ENCODE results near the gene CAMK1G.

Gene CAMK1G

GRCh38 chr1:209619696-209620486, 36.4 kb downstream of the CAMK1G start:
- DNase-seq (ENCODE audit: low read depth) = no peak

DNA sequence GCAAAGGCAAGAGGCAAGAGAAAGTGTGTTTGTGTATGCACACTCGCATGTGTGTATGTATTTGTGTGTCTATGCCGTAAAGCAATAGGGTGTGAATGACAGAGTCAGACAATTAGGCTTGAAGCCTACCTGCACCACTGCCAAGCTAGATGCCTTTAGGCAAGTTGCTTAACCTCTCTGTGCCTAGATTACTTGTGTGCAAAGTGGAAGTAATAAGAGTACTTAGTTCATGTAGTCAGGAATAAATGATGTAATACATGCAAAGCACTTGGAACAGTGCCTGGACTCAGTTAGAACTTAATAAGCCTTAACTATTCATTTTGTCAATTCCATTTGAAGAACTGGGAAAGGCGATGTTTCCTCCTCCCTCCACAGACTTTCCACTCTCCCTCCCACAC, 37.0 kb downstream of the CAMK1G start:
- peak; percentile 18 for DNase-seq (ENCODE audit: low read depth)

- DNase-seq (ENCODE audit: low read depth) = no peak
Observed at GRCh38 chr1:209621286-209621685, 37.8 kb downstream of the CAMK1G start.

- no peak for DNase-seq (ENCODE audit: low read depth)
Observed at GRCh38 chr1:209621741-209622655, 38.5 kb downstream of the CAMK1G start.

- DNase-seq (ENCODE audit: low read depth) = no peak
Observed at GRCh38 chr1:209622841-209623829, 39.6 kb downstream of the CAMK1G start.

DNA sequence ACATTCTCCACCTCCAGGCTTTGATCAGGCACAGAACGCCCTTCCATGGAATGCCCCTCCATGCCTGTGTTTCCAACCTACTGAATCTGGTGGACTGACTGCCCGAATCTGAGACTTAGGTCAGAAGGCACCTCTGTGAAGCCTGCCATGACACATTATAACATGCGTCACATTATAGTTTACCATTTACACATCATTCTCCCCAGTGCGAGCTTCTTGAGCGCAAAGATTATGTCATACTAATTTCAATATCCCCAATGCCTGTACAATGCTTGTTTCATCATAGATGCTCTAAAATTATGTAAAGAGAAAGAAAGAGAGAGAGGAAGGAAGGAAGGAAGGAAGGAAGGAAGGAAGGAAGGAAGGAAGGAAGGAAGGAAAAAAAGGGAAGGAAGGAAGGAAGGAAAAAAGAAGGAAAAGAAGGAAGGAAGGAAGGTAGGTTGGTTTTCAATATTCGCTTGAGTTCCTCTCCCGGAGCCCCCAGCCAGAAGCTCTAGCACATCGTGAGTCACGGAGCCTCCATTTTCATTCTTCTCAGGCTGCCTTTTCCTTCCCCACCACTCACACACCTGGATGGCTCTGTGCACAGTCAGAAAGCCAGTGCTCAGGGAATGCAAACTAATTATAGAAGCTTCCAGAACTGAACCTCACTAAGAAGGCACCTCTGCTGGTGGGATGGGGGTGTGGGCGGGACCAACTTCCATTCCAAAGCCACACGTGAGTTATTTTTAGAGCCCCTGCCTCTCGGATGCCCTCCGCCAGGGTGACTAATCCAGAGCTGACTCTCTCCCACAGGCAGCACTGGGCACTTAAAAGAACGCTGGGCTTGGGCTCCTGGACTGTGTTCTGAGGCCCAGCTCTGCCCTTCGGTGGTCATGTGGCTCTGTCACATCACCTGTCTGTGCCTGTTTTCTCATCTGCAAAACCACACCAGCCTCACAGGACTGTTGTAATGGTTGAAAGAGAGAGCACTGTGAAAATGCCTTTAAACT, 41.3 kb downstream of the CAMK1G start:
- DNase-seq (ENCODE audit: low read depth) = no peak

- DNase-seq (ENCODE audit: low read depth) = no peak
Observed at GRCh38 chr1:209625791-209626285, 42.3 kb downstream of the CAMK1G start.

GRCh38 chr1:209626346-209627026, 43.0 kb downstream of the CAMK1G start:
- DNase-seq (ENCODE audit: low read depth) = no peak

DNA sequence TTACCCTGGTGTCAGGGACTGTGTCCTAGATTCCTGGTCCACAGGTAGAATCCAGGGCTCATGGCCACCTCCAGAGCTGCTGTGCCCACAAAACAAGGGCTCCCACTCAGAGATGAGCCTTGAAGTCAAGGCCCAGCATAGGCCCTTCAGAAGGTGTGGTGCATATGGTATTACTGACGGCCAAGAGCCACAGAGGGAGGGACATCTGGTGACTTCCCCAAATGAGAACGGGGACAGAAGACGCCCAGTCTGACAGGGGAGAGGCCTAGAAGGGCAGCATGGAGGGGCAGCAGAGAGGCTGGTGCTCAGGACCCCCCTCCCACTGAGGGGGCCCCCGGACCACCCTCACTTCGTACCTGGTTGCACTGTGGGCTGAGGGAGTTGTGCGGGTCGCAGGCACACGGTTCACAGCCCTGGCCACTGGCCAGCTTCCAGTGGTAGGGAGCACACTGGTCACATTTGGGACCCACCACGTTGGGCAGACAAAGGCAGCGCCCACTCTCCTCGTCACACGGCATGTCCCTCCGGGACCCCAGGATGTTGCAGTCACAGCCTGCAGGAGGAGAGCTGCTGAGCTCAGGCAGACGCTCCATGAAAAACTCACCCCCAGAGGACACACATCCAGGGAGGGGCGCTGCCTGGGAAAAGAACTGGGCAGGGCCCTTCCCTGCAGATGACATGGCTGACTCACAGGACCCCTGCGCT, 43.7 kb downstream of the CAMK1G start:
- DNase-seq (ENCODE audit: low read depth) = no peak

GRCh38 chr1:209627732-209628196, 44.2 kb downstream of the CAMK1G start:
- DNase-seq (ENCODE audit: low read depth) = peak; percentile 36

- DNase-seq (ENCODE audit: low read depth) = no peak
Observed at GRCh38 chr1:209628618-209629299, 45.2 kb downstream of the CAMK1G start.

DNA sequence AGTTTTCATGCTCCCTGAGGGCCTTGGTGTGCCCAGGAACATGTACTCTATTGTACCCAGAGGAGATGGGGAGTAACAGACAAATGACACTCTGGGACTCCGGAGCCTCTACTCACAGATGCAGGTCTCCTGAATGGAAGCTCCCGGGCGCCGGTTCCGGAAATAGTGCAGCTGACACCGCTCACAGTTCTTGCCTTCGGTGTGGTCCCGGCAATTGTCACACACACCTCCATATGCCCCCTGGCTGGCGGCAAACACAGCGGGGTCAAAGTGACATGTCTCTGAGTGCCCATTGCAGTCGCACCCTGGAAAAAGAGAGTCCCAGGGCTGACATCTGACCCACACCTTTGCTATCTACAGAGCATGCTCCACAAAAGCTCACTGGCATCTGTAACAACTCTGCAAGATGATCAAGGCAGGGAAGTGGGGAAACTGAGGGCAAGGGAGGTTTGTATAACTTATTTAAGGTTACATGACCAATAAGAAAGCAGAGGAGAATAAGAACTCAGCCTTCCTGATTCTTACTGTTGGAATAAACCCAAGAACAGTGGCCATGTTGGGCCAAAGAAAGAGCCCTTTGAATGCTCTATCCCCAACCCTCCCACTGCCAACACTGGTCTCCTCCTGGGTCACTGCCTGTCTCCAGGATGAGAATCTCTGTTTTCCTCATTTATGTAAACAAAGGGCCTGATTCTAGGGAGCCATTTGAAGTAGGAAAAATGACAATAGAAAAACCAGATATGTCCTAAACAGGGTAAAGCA, 46.3 kb downstream of the CAMK1G start:
- no peak for DNase-seq (ENCODE audit: low read depth)

- no peak for DNase-seq (ENCODE audit: low read depth)
Observed at GRCh38 chr1:209630383-209631225, 47.1 kb downstream of the CAMK1G start.

DNA sequence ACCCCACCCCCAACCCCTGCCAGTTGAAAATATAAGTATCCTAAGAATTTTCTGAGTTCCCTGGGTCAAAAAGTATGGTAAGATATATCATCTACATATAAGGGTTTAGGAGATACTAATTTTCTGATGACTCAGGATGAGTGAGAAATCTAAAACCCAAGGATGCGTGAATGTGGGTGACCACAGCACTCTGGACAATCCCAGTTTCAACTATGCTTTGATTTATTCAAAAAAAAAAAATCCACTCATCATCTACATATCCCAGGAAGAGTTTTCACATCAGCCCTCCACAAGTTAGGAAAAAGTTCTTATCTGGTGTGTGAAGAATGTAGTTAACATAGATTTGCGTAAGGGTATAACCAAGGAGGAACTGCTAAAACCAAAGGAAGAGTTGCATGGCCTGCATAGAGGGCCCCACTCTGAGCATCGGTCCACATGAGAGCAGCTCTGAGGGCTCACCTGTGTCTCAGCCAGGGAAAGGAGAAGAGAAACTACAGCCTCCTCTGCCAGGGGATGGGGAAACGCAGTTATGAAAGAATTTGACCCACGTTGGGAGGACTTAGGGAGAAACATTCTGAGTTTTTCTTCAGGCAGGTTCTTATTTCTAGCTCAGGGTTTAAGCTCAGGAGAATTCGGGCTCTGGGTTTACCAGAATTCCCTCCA, 50.0 kb downstream of the CAMK1G start:
- no peak for DNase-seq (ENCODE audit: low read depth)

DNA sequence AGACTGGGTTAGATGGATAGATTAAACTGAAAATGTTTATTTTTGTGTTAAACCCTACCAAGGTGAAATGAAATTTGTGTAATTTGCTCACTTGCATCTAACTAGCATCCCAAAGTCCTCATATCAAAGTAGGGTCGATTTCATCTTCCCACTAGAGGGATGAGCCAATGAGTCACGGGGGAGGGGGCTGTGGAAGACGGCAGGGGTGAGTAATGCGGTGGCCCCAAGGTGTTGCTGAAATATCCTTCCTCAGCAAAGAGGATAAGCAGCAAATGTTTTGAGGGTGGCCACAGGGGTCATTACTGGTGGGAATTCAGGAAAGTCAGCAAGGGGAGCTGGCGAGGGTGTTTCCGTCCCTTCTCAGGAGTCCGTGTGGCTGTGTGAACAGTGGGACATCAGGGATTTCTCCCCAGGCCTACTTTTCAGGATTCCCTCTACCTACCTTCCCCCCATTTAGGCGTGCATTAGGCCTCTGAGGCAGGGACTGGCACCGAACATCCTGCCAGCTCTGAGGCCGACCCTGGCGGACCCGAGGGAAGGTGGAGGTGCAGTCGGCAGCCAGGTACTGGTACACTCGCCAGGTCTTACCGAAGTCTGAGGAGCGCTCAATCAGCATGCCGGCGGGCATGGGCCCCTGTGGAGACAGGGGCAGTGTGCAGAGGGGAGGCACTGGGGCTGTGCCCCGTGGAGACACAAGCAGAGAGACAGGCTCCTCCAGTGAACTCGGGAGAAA, 50.7 kb downstream of the CAMK1G start:
- DNase-seq (ENCODE audit: low read depth) = no peak

- DNase-seq (ENCODE audit: low read depth) = no peak
Observed at GRCh38 chr1:209635850-209636249, 52.3 kb downstream of the CAMK1G start.
